Stimulated activated CD4-positive, alpha-beta T cell treated with anti-CD3 and anti-CD28 coated beads, TNF-alpha, amount 100 ng/mL, for 48 hours (primary cell): Measurements from ENCODE around the gene GABRB1.

ENCODE experiments used
- DNase-seq, 3 donors: peaks; one replicate each; pipeline ENCODE4 v3.0.0-alpha.2; 2020; ENCODE audit warnings: low read depth in 3 of 3

GABRB1 gene

GRCh38 chr4:47469951-47470350, 438.6 kb downstream of the GABRB1 start:
- no peak for DNase-seq

- no peak for DNase-seq
These were observed 439.7 kb downstream of the GABRB1 start for GRCh38 chr4:47471064-47471463.

- no peak for DNase-seq
These were observed 440.2 kb downstream of the GABRB1 start for GRCh38 chr4:47471591-47471990.

GRCh38 chr4:47473141-47473750, 441.9 kb downstream of the GABRB1 start:
- no peak for DNase-seq

- no peak for DNase-seq
These were observed 443.4 kb downstream of the GABRB1 start for GRCh38 chr4:47474799-47475198.

GRCh38 chr4:47475411-47475810, 444.0 kb downstream of the GABRB1 start:
- DNase-seq: no peak
